GM12878 (cell line): ENCODE results near the gene TMEM11. TPM values are rescaled to one million over a fixed set of nuclear protein-coding genes. Genes with fewer than 3 reads are reported as not detected.

Experiments
- E2F8 ChIP-seq: fragments of 450-650 bp; IDR thresholded peaks from 2 replicates; pipeline ENCODE4 v1.6.1; 2018; ENCODE audit warnings: mild to moderate bottlenecking, low read depth, moderate library complexity; ENCODE audit not compliant: partially characterized antibody
- MTA2 ChIP-seq: fragments of 450-650 bp; IDR thresholded peaks from 2 replicates; pipeline ENCODE4 v1.6.1; 2016; ENCODE audit warnings: low read depth, mild to moderate bottlenecking, moderate library complexity
- RELB ChIP-seq: fragments of 450-650 bp; IDR thresholded peaks from 2 replicates; pipeline ENCODE4 v1.6.1; 2017; ENCODE audit warnings: low read depth, mild to moderate bottlenecking, moderate library complexity
- TBL1XR1 ChIP-seq: IDR thresholded peaks from 2 replicates; pipeline ENCODE4 v1.6.1; 2012; ENCODE audit warnings: low read depth, low read length, improper control_type of control experiment
- polyA plus RNA-seq, 11 experiments: library from polyadenylated mRNA; depleted of rRNA in 4 of 11; unstranded in 6 of 11; stranded (reverse) in 5 of 11; fragments of >200 nt; fragmentation: Nextera tagmentation in 4 of 11; fragmentation: Illumina TruSeq in 1 of 11; extraction: Ambion mirVana in 4 of 11; extraction: Trizol in 1 of 11; gene quantifications; 1 replicate in 1 of 11; 2 replicates in 10 of 11; pipeline versions ENCODE4 v1.2.1 to v1.2.3, GENCODE V29; 2011 to 2016; ENCODE audit warnings: inconsistent platforms in 2 of 11, missing spikeins in 2 of 11, low read depth in 1 of 11
- total RNA-seq, 4 experiments: library from RNA; depleted of rRNA in 3 of 4; stranded (reverse); fragments of >200 nt in 3 of 4; fragmentation: Illumina TruSeq in 1 of 4; extraction: Trizol in 1 of 4; gene quantifications; 2 replicates each; pipeline versions ENCODE4 v1.2.1 to v1.2.3, GENCODE V29; 2013 to 2021

Gene TMEM11
- total and polyA plus RNA-seq, 10 of the 15 experiments (the other 5 are each of a cell fraction or from before 2014, with no cell fraction given), result 14.4 to 63.4 (median 27.2) TPM

- TF ChIP-seq E2F8 (no peak), RELB (no peak), TBL1XR1 (no peak), MTA2 (no peak)
- TF ChIP-seq, all 136 proteins: peak for 0
Measured at GRCh38 chr17:21212826-21213637, 929 bp downstream of the TMEM11 start (continued).
